Measurements from ENCODE around the gene OXT. TPM values are rescaled to one million over a fixed set of nuclear protein-coding genes. Genes with fewer than 3 reads are reported as not detected.

OXT gene
- total and polyA plus RNA-seq, 2 donors (not counting 3 experiments of a cell fraction or from before 2014, with no cell fraction given): not detected

DNA sequence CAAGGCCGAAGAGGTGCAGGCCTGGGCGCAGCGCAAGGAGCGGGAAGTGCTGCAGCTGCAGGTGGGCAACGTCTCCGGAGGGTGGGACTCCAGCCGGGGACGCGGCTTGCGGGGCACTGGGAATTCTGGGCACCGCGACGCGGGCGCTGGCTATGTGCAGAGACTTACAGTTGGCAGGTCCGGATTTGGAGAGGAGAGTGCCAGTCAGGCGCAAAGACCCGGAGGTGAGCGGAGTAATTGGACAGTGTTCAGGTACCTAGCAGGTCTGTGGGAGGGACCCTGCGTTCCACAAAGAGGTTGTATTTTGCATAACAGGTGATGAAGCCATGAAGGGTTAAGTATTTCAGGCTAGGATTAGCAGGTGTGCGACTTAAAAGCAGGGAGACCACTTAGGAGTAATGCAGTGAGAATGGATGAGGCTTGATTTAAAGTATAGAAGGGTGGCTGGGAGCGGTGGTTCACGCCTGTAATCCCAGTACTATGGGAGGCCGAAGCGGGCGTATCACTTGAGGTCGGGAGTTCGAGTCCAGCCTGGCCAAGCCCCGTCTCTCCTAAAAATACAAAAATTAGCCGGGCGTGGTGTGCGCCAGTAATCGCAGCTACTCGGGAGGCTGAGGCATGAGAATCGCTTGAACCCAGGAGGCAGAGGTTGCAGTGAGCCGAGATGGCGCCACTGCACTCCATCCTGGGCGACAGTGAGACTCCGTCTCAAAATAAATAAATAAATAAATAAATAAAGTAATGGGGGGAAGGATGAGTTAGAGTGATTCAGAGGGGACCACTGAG is 24.6 kb upstream of the OXT start:
- dilution Hi-C loops (cut with MboI; ENCODE audit: extremely low pct_ligation_motif_present, low sequenced_read_pairs): no loop called here
- Histone ChIP-seq H3K27me3 (ENCODE audit: control insufficient read depth in 2 of 2, insufficient read depth in 2 of 2, low read length in 2 of 2) (no peaks in the 10 kb centered on the region), H3K9me1 (replicated peaks; ENCODE audit: control insufficient read depth, extremely low read depth, insufficient read depth, low read length) (no peaks in the 10 kb centered on the region), H3K9me3 (replicated peaks; ENCODE audit: control insufficient read depth, insufficient read depth, low read length) (no peaks in the 10 kb centered on the region), H3K36me3 (ENCODE audit: control insufficient read depth in 2 of 2, extremely low read depth in 1 of 2, insufficient read depth in 2 of 2, low read length in 2 of 2) (peaks cover 3 to 16% of the 10 kb centered on the region in 2 experiments), H3K4me2 (ENCODE audit: insufficient read depth, low read length) (peak overlapping the region; percentile 87), H2AFZ (ENCODE audit: low read depth, low read length) (peak overlapping the region; percentile 42), H3K9ac (replicated peaks; ENCODE audit: extremely low read depth, insufficient read depth, low read length) (peak overlapping the region; percentile 28), H3K27ac (ENCODE audit: insufficient read depth, low read depth, low read length) (no peak overlapping the region), H3K4me3 (replicated peaks in 1 of 3; ENCODE audit: insufficient read depth in 1 of 3, low read depth in 1 of 3, low read length in 3 of 3) (peak overlapping the region; percentile 58 to 93 (median 63)), H4K20me1 (replicated peaks; ENCODE audit: control insufficient read depth, extremely low read depth, insufficient read depth, low read length) (no peaks in the 10 kb centered on the region), H3K4me1 (ENCODE audit: control insufficient read depth, extremely low read depth, insufficient read depth, low read length) (peaks cover 12% of the 10 kb centered on the region), H3K79me2 (ENCODE audit: control insufficient read depth, insufficient read depth, low read length) (peaks cover 9% of the 10 kb centered on the region)
- TF ChIP-seq, protein P1, sequence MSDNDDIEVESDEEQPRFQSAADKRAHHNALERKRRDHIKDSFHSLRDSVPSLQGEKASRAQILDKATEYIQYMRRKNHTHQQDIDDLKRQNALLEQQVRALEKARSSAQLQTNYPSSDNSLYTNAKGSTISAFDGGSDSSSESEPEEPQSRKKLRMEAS (IDR thresholded peaks at IDR 0.05; ENCODE audit: insufficient read depth, insufficient read length): no peak
- TF ChIP-seq, protein P2, sequence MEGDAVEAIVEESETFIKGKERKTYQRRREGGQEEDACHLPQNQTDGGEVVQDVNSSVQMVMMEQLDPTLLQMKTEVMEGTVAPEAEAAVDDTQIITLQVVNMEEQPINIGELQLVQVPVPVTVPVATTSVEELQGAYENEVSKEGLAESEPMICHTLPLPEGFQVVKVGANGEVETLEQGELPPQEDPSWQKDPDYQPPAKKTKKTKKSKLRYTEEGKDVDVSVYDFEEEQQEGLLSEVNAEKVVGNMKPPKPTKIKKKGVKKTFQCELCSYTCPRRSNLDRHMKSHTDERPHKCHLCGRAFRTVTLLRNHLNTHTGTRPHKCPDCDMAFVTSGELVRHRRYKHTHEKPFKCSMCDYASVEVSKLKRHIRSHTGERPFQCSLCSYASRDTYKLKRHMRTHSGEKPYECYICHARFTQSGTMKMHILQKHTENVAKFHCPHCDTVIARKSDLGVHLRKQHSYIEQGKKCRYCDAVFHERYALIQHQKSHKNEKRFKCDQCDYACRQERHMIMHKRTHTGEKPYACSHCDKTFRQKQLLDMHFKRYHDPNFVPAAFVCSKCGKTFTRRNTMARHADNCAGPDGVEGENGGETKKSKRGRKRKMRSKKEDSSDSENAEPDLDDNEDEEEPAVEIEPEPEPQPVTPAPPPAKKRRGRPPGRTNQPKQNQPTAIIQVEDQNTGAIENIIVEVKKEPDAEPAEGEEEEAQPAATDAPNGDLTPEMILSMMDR (IDR thresholded peaks at IDR 0.05; ENCODE audit: extremely low read depth in 1 of 2, insufficient read depth in 1 of 2, low read depth in 1 of 2, low read length in 2 of 2): no peak
- TF ChIP-seq POLR2AphosphoS5 (IDR thresholded peaks at IDR 0.05; ENCODE audit: insufficient read depth, low read depth, low read length) (no peak), FOS (IDR thresholded peaks at IDR 0.05; ENCODE audit: borderline replicate concordance, insufficient read depth, low read length) (no peak), EZH2 (IDR thresholded peaks at IDR 0.05; ENCODE audit: borderline replicate concordance, low read depth, low read length, severe bottlenecking) (no peak), POLR2A (IDR thresholded peaks at IDR 0.05; ENCODE audit: low read depth, low read length) (no peak), JUN (IDR thresholded peaks at IDR 0.05; ENCODE audit: borderline replicate concordance, insufficient read depth, insufficient read length, low read depth) (no peak), MYC (IDR thresholded peaks at IDR 0.05; ENCODE audit: low read depth, low read length) (no peak), GATA2 (IDR thresholded peaks at IDR 0.05; ENCODE audit: insufficient read depth, insufficient read length, low read depth, low read length) (no peak)
- CTCF ChIA-PET: no interaction called here
- no TSS peak for BruUV-seq (replicated peaks)
- DNase-seq (ENCODE audit: low read depth, low spot score): no peak
- POLR2A ChIA-PET: no interaction called here
- no peak for FAIRE-seq
- intact Hi-C loops (cut with micrococcal nuclease): loop anchor here (5.0 kb wide), 1 partner anchor 175 kb away; the partner anchor contains the start of gene PTPRA

Data from endothelial cell of umbilical vein (primary cell).